Osteoblast (primary cell): ENCODE measurements around the gene RNU5B-1. TPM values are rescaled to one million over a fixed set of nuclear protein-coding genes. Genes with fewer than 3 reads are reported as not detected.
"Not testable (repeated sequence)": the region's sequence is repeated elsewhere in the genome, so short reads cannot be mapped to it uniquely, and the experiment has no call there.

Source experiments
- DNase-seq: peaks from one replicate; pipeline ENCODE4 v3.0.0; 2011; ENCODE audit warnings: low spot score, mixed read lengths; ENCODE audit not compliant: insufficient read length; ENCODE audit errors: missing footprints
- H2AFZ ChIP-seq: 2 replicates; pipeline ENCODE4 v1.6.0; 2011; ENCODE audit warnings: mild to moderate bottlenecking, low read length
- H3K27ac ChIP-seq: 2 replicates; pipeline ENCODE4 v1.5.1; 2011; ENCODE audit warnings: mild to moderate bottlenecking, low read depth, low read length, moderate library complexity
- H3K27me3 ChIP-seq: 2 replicates; pipeline ENCODE4 v1.6.0; 2012; ENCODE audit warnings: mild to moderate bottlenecking, control low read depth, inconsistent platforms, low read length, moderate library complexity; ENCODE audit not compliant: insufficient read depth
- H3K36me3 ChIP-seq: 2 replicates; pipeline ENCODE4 v1.5.1; 2011; ENCODE audit warnings: mild to moderate bottlenecking, low read length, control low read depth, moderate library complexity; ENCODE audit not compliant: insufficient read depth
- H3K4me1 ChIP-seq: 2 replicates; pipeline ENCODE4 v1.5.1; 2011; ENCODE audit warnings: mild to moderate bottlenecking, low read length, control low read depth, moderate library complexity; ENCODE audit not compliant: insufficient read depth
- H3K4me2 ChIP-seq: 2 replicates; pipeline ENCODE4 v1.6.0; 2011; ENCODE audit warnings: mild to moderate bottlenecking, low read length; ENCODE audit not compliant: insufficient read depth
- H3K4me3 ChIP-seq: fragments of 200-600 bp; sonication (generic); 3 replicates; pipeline ENCODE4 v1.5.1; 2012; ENCODE audit warnings: mild to moderate bottlenecking, low read length, inconsistent platforms; ENCODE audit not compliant: insufficient read depth
- H3K79me2 ChIP-seq: 2 replicates; pipeline ENCODE4 v1.6.0; 2012; ENCODE audit warnings: mild to moderate bottlenecking, low read length, control low read depth, inconsistent platforms; ENCODE audit not compliant: insufficient read depth
- H3K9me3 ChIP-seq: 2 replicates; pipeline ENCODE4 v1.5.1; 2011; ENCODE audit warnings: low read depth, low read length, control low read depth
- H4K20me1 ChIP-seq: 2 replicates; pipeline ENCODE4 v1.6.0; 2012; ENCODE audit warnings: mild to moderate bottlenecking, low read length, control low read depth; ENCODE audit not compliant: insufficient read depth
- CTCF ChIP-seq: IDR thresholded peaks from 2 replicates; pipeline ENCODE4 v1.5.1; 2011; ENCODE audit warnings: mild to moderate bottlenecking, low read depth, low read length, moderate library complexity; ENCODE audit errors: extremely low read depth
- total RNA-seq: library from RNA; depleted of rRNA; stranded (reverse); fragments of >200 nt; gene quantifications from 2 replicates; pipeline ENCODE4 v1.2.3, GENCODE V29; 2012

RNU5B-1 gene
- total RNA-seq, 1 donor = not detected

GRCh38 chr15:65343374-65343981, 39.0 kb downstream of the RNU5B-1 start:
- H3K4me1 ChIP-seq = no peaks in the 10 kb centered on the region
- TF ChIP-seq CTCF = no peak

GRCh38 chr15:65344214-65344913, 39.9 kb downstream of the RNU5B-1 start:
- H3K4me2 ChIP-seq = no peak overlapping the region
- no peaks in the 10 kb centered on the region for H3K79me2 ChIP-seq
- H3K4me1 ChIP-seq = no peaks in the 10 kb centered on the region
- H3K27me3 ChIP-seq = peaks cover 15% of the 10 kb centered on the region
- no peak overlapping the region for H3K27ac ChIP-seq
- no peaks in the 10 kb centered on the region for H4K20me1 ChIP-seq
- H2AFZ ChIP-seq = no peak overlapping the region
- no peak for TF ChIP-seq CTCF
- H3K9me3 ChIP-seq = no peaks in the 10 kb centered on the region
- H3K36me3 ChIP-seq = no peaks in the 10 kb centered on the region
- H3K4me3 ChIP-seq = no peak overlapping the region
- peak; percentile 73 for DNase-seq

More at GRCh38 chr15:65343374-65343981, 39.0 kb downstream of the RNU5B-1 start:
- Histone ChIP-seq H2AFZ (no peak overlapping the region), H3K36me3 (no peaks in the 10 kb centered on the region), H3K9me3 (no peaks in the 10 kb centered on the region), H4K20me1 (no peaks in the 10 kb centered on the region), H3K79me2 (no peaks in the 10 kb centered on the region), H3K27me3 (peaks cover 13% of the 10 kb centered on the region), H3K27ac (no peak overlapping the region), H3K4me2 (no peak overlapping the region), H3K4me3 (no peak overlapping the region)
- no peak for DNase-seq

- Histone ChIP-seq H3K36me3 (no peaks in the 10 kb centered on the region), H3K4me3 (no peak overlapping the region), H2AFZ (no peak overlapping the region), H3K27ac (no peak overlapping the region), H3K27me3 (peaks cover 16% of the 10 kb centered on the region), H4K20me1 (no peaks in the 10 kb centered on the region), H3K9me3 (no peaks in the 10 kb centered on the region), H3K4me1 (no peaks in the 10 kb centered on the region), H3K4me2 (no peak overlapping the region), H3K79me2 (no peaks in the 10 kb centered on the region)
- DNase-seq = no peak
- TF ChIP-seq CTCF = no peak
These were observed 40.4 kb downstream of the RNU5B-1 start for GRCh38 chr15:65344914-65345275.

- no peak for TF ChIP-seq CTCF
- Histone ChIP-seq H2AFZ (no peak overlapping the region), H3K79me2 (no peaks in the 10 kb centered on the region), H3K36me3 (no peaks in the 10 kb centered on the region), H4K20me1 (no peaks in the 10 kb centered on the region), H3K9me3 (no peaks in the 10 kb centered on the region), H3K27ac (no peak overlapping the region), H3K4me1 (no peaks in the 10 kb centered on the region), H3K4me2 (no peak overlapping the region), H3K27me3 (peaks cover 11% of the 10 kb centered on the region), H3K4me3 (no peak overlapping the region)
- DNase-seq = no peak
These were observed 42.5 kb downstream of the RNU5B-1 start for GRCh38 chr15:65346856-65347598.

GRCh38 chr15:65347756-65348155, 43.3 kb downstream of the RNU5B-1 start:
- not testable (repeated sequence) for H4K20me1 ChIP-seq, H3K27ac ChIP-seq, H3K4me2 ChIP-seq, H3K79me2 ChIP-seq, DNase-seq, H3K4me1 ChIP-seq, H2AFZ ChIP-seq, H3K9me3 ChIP-seq, H3K4me3 ChIP-seq, H3K36me3 ChIP-seq
- peaks cover 11% of the 10 kb centered on the region for H3K27me3 ChIP-seq
